D721Med (cell line): ENCODE results near the gene TRAF1.

Experiments
- DNase-seq: peaks from one replicate; pipeline ENCODE4 v3.0.0; 2011; ENCODE audit warnings: low spot score; ENCODE audit not compliant: insufficient read length
- FAIRE-seq: peaks from 2 replicates; lab custom pipeline; 2011; peaks lifted over from hg19 to GRCh38; lab: Jason Lieb, UNC
- CTCF ChIP-seq: IDR thresholded peaks from 2 replicates; pipeline ENCODE4 v1.5.1; 2012; ENCODE audit warnings: mild to moderate bottlenecking, control low read depth; ENCODE audit not compliant: insufficient read depth; ENCODE audit errors: missing control alignments

TRAF1 gene

DNA sequence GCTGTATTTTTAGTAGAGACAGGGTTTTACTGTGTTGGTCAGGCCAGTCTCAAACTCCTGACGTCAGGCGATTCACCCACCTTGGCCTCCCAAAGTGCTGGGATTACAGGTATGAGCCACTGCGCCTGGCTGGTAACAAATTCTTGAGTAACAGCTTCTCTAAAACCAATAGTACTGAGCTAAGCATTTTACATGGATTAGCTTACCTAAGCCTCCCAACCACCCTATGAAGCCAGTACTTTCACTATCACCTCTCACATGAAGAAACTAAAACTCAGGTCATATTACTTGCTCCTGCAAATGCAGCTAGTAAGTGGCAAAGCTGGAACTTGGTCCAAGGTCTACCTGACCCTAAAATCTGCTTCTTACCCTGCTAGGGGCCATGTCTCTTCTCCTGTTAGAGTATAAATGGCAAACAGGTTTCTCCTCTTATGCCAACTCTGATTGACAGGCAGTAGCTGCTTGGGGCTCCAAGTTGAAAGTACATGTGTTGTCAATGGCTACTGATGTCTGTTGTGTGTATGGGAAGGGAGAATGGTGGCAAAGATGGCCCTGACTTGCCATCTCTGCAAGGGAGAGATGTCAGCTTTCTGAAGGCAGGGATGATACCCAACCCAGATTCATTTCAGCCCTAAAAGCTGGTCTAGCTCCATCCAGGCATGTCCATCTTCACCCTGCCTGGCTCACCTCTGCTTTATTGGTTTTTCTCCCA lies 53.6 kb downstream of the TRAF1 start:
- FAIRE-seq (no peak), DNase-seq (no peak)
- TF ChIP-seq CTCF = no peak

GRCh38 chr9:120870206-120870605 lies 56.4 kb downstream of the TRAF1 start:
- TF ChIP-seq CTCF = no peak
- FAIRE-seq (no peak), DNase-seq (no peak)

DNA sequence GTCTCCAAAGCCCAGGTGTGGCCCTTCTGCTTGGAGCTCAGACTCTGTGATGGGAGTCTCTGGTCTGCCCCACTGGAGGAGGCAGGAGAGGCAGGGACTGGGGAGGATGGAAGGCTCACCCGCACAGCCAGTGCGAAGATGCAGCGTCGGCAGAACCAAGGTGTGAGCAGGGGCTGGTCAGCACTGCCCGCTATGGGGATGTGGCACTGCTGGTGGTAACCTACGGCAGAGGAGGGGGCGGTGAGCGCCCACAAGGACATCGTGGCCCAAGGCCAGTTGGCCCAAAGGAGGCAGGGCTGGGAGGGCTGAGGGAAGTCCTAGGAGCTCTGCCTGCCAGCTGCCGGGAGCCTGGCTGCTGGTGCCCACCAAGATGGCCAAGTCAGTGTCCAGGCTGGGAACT lies 56.9 kb downstream of the TRAF1 start:
- no peak for DNase-seq
- no peak for TF ChIP-seq CTCF
- FAIRE-seq = no peak

GRCh38 chr9:120869360-120869687 lies 57.3 kb downstream of the TRAF1 start:
- FAIRE-seq (no peak), DNase-seq (no peak)
- TF ChIP-seq CTCF = no peak

GRCh38 chr9:120868676-120869359 lies 57.8 kb downstream of the TRAF1 start:
- FAIRE-seq (no peak), DNase-seq (peak; percentile 84)
- peak; percentile 38 for TF ChIP-seq CTCF

- no peak for TF ChIP-seq CTCF
- DNase-seq = no peak
- no peak for FAIRE-seq
Observed at GRCh38 chr9:120868339-120868675, 58.3 kb downstream of the TRAF1 start.

DNA sequence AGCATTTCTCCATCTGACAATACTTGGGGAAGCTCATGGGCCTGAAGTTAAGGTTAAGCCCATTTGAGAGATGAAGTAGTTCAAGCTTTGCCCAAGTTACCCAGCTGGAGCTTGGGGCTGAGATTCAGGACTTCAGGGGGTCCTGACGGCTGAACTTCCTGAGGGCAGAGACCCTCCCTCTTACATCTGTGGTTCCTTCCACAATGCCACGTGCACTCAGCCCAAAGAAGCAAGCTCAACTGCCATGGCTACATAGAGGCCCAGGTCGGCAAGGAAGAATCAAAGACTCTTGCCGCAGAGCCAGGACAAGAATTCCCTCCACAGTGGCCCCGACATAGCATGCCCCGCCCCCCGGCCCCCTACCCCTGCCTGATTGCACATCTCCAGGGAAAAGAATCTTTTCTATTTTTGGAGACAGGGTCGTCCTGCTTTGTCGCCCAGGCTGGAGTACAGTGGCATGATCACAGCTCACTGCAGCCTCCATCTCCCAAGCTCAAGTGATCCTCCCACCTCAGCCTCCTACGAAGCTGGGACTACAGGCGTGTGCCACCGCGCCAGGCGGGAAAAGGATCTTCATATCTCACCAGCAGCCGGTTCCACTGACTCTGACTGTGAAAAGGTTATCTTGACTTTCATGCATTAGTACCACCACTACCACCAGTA lies 58.8 kb downstream of the TRAF1 start:
- TF ChIP-seq CTCF = no peak
- DNase-seq (no peak), FAIRE-seq (no peak)
